Activated CD4-positive, alpha-beta T cell treated with anti-CD3 and anti-CD28 coated beads for 48 hours (primary cell): Measurements from ENCODE around the gene TAGAP.
"Not testable (repeated sequence)": the region's sequence is repeated elsewhere in the genome, so short reads cannot be mapped to it uniquely, and the experiment has no call there.

Source experiments
- DNase-seq: peaks from one replicate; pipeline ENCODE4 v3.0.0-alpha.2; 2020

Gene TAGAP

GRCh38 chr6:159043947-159044346 lies 844 bp downstream of the TAGAP start:
- no peak for DNase-seq

DNA sequence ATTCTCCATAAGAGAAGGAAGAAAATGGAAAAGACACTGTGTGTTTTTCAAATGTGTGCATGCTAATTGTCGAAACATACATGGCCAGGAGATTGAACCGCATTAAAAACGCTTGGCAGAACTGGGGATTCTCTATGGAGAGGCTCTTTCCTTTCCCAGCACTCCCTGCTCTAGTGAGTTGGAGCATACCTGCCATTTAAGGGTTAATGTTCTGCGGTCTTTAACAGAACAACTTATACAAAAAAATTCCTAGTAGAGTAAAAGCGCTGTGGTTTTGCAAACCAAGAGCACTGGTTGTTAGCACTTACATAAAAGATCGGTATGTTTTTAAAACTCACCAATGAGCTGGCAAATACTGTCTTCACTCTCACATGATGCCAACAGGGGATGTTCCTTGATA lies 1.5 kb downstream of the TAGAP start:
- DNase-seq, result no peak

DNA sequence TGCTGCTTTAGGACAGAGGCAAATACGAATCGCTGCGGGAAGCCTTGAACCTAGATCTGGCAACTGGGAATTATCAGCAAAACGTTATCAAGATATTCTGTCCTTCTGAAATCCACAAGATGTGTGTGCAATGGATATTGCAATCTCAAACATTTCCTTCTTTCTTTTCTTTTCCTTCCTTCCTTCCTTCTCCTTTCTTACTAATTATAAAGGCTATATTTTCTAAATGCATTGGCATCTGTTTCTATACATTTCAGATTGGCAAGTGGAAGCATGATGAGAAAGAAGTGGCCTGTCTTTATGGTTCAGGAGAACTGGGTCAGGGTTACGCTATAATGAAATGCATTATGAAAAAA lies 2.0 kb downstream of the TAGAP start:
- DNase-seq, result no peak

- DNase-seq, result peak; percentile 77
Observed at GRCh38 chr6:159042003-159042825, 2.6 kb downstream of the TAGAP start.

DNA sequence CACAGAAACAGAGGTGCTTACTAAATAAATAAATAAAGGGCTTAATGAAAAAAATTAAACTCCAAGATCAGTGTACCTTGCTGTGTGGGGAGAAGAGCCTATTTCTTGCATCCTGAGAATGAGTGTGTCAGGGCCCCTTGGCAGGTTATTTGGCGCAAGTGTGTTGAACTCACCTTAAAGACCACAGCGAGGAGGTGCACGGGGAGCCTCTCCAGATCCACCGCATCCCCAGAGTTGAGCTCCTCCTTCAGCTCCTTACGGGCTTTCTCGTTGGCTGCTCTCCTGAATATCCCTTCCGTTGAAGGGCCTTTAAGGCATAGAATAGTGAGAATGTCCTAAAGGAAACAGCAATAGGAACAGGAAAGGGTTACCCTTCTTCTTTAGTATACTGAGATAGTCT lies 3.6 kb downstream of the TAGAP start:
- DNase-seq, result no peak

DNA sequence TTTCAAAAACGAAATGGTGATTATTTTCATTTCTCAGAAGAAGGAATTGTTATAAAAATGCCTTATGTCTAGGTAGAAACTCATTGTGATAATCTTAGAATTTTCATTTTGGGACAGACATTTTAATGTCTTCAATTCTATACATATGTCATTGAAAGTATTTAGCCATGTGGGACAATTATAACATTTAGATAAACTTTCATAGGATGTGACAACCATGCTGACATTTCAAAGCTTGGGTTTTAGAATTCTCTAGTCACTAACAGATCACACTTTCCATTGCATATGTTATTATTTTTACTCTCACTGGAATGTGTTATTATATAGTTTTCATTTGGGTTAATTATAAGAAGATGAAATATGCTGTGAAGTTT lies 4.9 kb downstream of the TAGAP start:
- no peak for DNase-seq

- DNase-seq, result no peak
Observed at GRCh38 chr6:159038914-159039884, 5.6 kb downstream of the TAGAP start.

DNA sequence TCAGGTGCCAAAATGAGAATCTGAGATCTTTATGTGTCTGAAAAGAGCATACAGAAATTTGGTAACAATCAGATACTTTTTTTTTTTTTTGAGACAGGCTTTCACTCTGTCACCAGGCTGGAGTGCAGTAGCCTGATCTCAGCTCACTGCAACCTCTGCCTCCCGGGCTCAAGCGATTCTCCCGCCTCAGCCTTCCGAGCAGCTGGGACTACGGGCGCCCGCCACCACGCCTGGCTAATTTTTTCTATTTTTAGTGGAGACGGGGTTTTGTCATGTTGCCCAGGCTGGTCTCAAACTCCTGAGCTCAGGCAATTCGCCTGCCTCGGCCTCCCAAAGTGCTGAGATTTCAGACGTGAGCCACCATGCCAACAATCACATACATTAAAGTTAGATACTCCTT lies 6.5 kb downstream of the TAGAP start:
- DNase-seq, result not testable (repeated sequence)

DNA sequence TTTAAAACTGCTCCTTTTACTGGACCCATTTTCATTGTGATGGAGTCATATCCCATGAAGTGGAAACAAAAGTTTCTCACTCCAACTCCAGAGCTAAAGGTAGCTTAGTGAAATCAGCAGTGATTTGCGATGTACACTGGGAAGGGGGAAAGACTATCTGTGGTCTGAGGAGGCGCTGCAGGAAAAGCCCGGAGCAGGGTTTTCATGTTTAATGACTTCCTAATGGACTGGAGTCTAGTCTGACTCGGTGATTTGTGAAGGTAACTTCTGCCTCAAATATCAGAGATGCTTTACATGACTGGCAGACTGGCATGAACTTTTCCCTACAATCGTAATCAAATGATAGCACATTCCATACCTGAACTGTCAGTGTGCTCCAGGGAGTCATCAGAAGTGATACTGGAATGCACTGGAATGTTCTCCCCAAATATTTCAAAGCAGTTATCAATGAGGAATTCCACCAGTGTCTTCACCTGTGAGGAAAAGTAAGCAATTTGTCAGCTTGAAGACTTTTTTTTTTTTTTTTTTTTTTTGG lies 7.0 kb downstream of the TAGAP start:
- no peak for DNase-seq

GRCh38 chr6:159036673-159037072 lies 8.1 kb downstream of the TAGAP start:
- no peak for DNase-seq

- DNase-seq, result no peak
Observed at GRCh38 chr6:159035891-159036290, 8.9 kb downstream of the TAGAP start.

DNA sequence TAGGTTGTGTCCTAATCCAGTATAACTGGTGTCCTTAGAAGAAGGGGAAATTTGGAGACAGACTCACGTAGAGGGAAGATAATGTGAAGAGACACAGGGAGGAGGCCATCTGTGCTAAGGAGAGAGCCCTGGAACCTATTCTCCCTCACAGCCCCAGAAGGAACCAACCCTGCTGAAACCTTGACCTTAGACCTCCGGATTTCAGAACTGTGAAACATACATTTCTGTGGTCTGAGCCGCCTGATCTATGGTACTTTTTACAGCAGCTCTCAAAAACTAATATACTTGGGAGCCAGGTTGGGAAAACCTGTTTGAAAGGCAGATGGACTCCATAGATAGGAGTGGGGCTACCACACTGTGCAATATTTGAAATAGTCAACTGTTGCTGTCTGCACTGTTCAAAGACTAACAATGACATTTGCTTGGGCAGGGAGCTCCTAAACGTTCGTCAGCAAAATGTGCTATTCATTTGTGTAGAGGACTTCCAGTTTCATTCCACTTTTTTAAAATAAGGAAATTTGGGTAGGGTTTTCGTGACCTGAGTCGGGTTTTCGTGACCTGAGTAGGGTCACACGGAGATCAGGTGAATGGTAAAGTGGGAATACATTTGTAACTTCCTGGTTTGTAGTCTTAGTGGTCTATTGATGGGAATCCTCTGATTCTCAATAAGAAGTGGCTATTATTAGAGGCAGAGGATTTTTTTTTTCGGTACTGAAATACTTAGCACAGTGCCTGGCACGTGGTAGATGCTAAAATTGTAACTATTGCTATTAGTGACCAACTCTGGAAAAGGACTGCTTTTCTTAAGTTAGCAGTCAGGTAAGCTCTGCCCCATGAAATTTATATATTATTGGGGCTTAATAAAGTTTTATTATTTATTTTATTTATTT lies 11.4 kb downstream of the TAGAP start:
- no peak for DNase-seq

DNA sequence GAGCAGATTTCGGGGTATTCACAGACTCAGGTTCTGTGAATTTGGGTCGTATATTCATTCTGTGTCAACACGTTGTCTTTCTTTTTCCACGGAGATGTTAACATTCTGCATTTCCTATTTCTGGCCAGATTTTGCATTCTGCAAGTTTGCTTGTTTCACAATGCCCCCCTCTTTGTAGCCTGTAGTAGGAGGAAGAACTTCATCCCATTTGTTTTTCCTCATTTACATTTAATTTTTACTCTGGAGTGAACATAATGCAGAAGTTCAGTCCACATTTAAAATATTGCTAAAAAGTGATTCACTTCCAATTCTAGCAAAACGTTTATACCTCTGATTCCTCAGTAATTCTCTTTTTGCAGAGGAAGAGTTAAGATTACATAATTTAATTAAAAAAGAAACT lies 12.9 kb downstream of the TAGAP start:
- DNase-seq, result no peak

- no peak for DNase-seq
Observed at GRCh38 chr6:159030168-159030567, 14.6 kb downstream of the TAGAP start.

DNA sequence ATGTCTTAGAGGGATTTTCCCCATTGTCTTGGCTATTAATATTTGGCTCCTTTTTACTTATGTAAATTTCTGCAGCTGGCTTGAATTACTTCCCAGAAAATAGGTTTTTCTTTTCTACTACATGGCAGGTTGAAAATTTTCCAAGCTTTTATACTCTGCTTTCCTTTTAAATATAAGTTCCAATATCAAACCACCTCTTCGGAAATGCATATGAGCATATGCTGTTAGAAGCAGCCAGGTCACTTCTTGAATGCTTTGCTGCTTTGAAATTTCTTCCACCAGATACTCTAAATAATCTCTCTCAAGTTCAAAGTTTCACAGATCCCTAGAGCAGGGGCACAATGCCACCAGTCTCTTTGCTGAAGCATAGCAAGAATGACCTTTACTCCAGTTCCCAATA lies 19.6 kb downstream of the TAGAP start:
- DNase-seq, result not testable (repeated sequence)

DNA sequence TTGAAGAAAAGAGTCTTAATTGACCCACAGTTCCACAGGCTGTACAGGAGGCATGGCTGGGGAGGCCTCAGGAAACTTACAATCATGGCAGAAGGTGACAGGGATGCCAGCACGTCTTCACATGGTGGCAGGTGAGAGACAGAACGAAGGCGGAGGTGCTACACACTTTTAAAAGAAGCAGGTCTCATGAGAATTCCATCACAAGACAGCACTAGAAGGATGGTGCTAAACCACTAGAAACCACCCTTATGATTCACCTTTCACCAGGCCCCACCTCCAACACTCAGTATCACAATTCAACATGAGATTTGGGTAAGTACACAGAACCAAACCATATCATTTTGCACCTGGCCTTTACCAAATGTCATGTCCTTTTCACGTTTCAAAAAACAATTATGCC lies 20.9 kb downstream of the TAGAP start:
- DNase-seq, result peak; percentile 51

DNA sequence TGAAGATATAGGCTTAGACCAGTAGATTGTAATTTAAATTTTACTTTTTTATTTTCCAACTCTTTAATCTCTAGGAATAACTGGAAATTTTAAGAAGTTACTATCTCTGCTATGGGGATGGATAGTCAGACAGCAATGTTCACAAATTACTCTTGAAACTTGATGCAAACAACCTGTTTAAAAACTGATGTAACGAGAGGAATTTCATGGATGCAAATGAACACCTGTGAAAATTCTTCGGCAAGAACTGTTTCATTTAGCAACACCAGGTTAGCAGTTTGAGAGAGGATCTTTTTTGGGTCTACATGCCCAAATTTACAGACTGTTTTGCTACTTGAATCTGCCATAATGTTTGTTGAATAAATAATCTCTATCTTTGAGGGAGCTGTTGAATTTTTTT lies 24.8 kb downstream of the TAGAP start:
- DNase-seq, result no peak

DNA sequence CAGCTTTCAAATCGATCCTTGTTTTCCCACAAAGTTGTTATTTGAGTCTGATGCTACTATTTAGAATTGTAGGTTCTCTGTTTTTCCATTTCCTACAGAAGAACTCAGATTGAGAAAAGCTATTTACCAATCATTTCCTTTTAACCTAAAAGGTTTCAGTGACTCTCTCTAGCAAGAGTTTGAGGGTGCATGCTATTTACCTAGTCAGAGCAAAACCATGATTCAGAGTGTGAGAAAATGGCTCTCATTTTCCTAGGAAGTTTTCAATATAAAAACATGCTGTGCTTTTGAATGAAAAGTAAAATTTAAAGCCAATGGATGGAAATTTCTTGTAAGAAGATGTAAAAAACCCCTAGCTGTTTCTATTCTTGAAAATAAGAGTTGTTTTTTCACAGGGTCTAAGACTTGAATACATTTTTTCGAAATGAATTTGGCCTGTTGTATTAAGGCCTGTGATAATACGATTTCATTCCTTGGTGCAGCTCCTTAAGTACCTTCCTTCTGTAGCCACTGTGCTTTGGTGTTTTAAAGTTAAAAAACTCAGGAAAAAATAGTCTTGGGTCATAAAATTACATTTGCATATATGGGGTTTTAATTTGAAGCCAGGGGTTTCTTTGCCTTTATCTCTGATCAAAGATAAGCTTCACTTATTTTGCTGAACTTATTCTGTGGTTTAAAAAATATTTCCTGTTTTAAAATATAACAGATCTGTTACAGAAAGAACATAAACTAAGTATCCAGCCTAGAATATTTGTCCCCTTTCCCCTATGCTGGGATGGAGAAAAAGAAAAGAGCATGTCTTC lies 26.8 kb downstream of the TAGAP start:
- no peak for DNase-seq

DNA sequence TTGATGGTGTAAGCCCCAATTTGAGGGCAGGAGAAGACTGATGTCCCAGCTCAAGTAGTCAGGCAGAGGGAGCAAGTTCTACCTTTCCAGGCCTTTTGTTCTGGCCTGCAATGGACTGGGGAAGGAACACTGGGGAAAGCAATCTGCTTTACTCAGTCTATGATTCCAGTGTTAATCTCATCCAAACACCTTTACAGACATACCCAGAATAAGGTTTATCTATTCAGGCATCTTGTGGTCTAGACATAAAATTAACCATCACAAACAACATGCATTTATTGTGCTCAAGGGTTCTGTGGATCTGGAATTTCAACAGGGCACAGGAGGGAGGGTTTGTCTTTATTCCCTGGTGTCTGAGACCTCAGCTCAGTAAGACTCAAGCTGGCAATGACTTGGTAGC lies 30.4 kb downstream of the TAGAP start:
- no peak for DNase-seq

GRCh38 chr6:159013229-159013628 lies 31.6 kb downstream of the TAGAP start:
- DNase-seq, result no peak

- no peak for DNase-seq
Observed at GRCh38 chr6:159012201-159012600, 32.6 kb downstream of the TAGAP start.
